Endothelial cell of umbilical vein (primary cell): ENCODE measurements around the gene MRLN.

ENCODE experiments used
- CTCF ChIP-seq, 2 donors: IDR thresholded peaks; 1 replicate in 1 of 2; 2 replicates in 1 of 2; pipeline ENCODE4 v1.5.1; 2011; ENCODE audit warnings: low read length in 2 of 2, mild to moderate bottlenecking in 2 of 2, moderate library complexity in 2 of 2, control low read depth in 1 of 2, inconsistent platforms in 1 of 2, low read depth in 1 of 2; ENCODE audit not compliant: insufficient read depth in 1 of 2; ENCODE audit errors: extremely low read depth in 1 of 2
- EZH2 ChIP-seq: IDR thresholded peaks from 2 replicates; pipeline ENCODE4 v1.6.1; 2012; ENCODE audit warnings: borderline replicate concordance, low read depth, mild to moderate bottlenecking, moderate library complexity, low read length, inconsistent platforms; ENCODE audit not compliant: severe bottlenecking
- FOS ChIP-seq: IDR thresholded peaks from 2 replicates; pipeline ENCODE4 v1.6.1; 2011; ENCODE audit warnings: mild to moderate bottlenecking, low read length, moderate library complexity, borderline replicate concordance; ENCODE audit not compliant: insufficient read depth
- GATA2 ChIP-seq: IDR thresholded peaks from 2 replicates; pipeline ENCODE4 v1.7.0; 2011; ENCODE audit warnings: low read depth, mild to moderate bottlenecking, moderate library complexity, mixed read lengths, low read length; ENCODE audit not compliant: insufficient read length, insufficient read depth
- JUN ChIP-seq: IDR thresholded peaks from 2 replicates; pipeline ENCODE4 v1.6.1; 2011; ENCODE audit warnings: borderline replicate concordance, low read depth; ENCODE audit not compliant: insufficient read length, insufficient read depth
- MAX ChIP-seq: IDR thresholded peaks from 2 replicates; pipeline ENCODE4 v1.6.1; 2011; ENCODE audit not compliant: insufficient read depth, insufficient read length
- MYC ChIP-seq: IDR thresholded peaks from one replicate; pipeline ENCODE4 v1.6.1; 2011; ENCODE audit warnings: mild to moderate bottlenecking, low read depth, low read length
- POLR2A ChIP-seq: IDR thresholded peaks from 2 replicates; pipeline ENCODE4 v1.6.1; 2012; ENCODE audit warnings: low read depth, mild to moderate bottlenecking, control low read depth, low read length
- POLR2AphosphoS5 ChIP-seq: IDR thresholded peaks from 2 replicates; pipeline ENCODE4 v1.6.1; 2012; ENCODE audit warnings: low read depth, mild to moderate bottlenecking, control low read depth, low read length, moderate library complexity; ENCODE audit not compliant: insufficient read depth

- TF ChIP-seq CTCF (IDR thresholded peaks at IDR 0.05; ENCODE audit: extremely low read depth in 1 of 2, insufficient read depth in 1 of 2, low read depth in 1 of 2, low read length in 2 of 2) (no peak), GATA2 (no peak), EZH2 (no peak), POLR2A (no peak), JUN (no peak), POLR2AphosphoS5 (no peak), MAX (no peak), MYC (no peak), FOS (no peak)
Observed at GRCh38 chr10:59692113-59692512, 61.1 kb downstream of the MRLN start.
